Muscle layer of duodenum (tissue), 2 donors: ENCODE data around the gene CRIP3.
A peak's percentile ranks its signal among the peaks of the same experiment; 100 is the strongest.

ENCODE experiments used
- H3K27ac ChIP-seq: one replicate; pipeline ENCODE4 v1.7.0; 2013; ENCODE audit warnings: mild to moderate bottlenecking, low read length
- H3K27me3 ChIP-seq: one replicate; pipeline ENCODE4 v1.7.0; 2013; ENCODE audit warnings: low read depth, mild to moderate bottlenecking, control low read depth, low read length
- H3K36me3 ChIP-seq, 2 donors: one replicate each; pipeline ENCODE4 v1.7.0; 2013; ENCODE audit warnings: low read length in 2 of 2, control low read depth in 1 of 2, mild to moderate bottlenecking in 1 of 2; ENCODE audit not compliant: insufficient read depth in 2 of 2, control insufficient read depth in 1 of 2
- H3K4me1 ChIP-seq, 2 donors: one replicate each; pipeline ENCODE4 v1.7.0; 2013; ENCODE audit warnings: low read length in 2 of 2, mild to moderate bottlenecking in 2 of 2, control low read depth in 1 of 2, moderate library complexity in 1 of 2; ENCODE audit not compliant: insufficient read depth in 2 of 2, control insufficient read depth in 1 of 2
- H3K4me3 ChIP-seq, 2 donors: one replicate each; pipeline ENCODE4 v1.7.0; 2013; ENCODE audit warnings: low read length in 2 of 2, low read depth in 1 of 2, mild to moderate bottlenecking in 1 of 2
- H3K9me3 ChIP-seq, 2 donors: one replicate each; pipeline ENCODE4 v1.7.0; 2013; ENCODE audit warnings: low read length in 2 of 2, control low read depth in 1 of 2, mild to moderate bottlenecking in 1 of 2; ENCODE audit not compliant: control insufficient read depth in 1 of 2
- donor health status: healthy.

The CRIP3 gene

GRCh38 chr6:43331891-43332290, 23.3 kb upstream of the CRIP3 start:
- H3K4me1 ChIP-seq, result no peaks in the 10 kb centered on the region
- no peaks in the 10 kb centered on the region for H3K9me3 ChIP-seq
- no peak overlapping the region for H3K27ac ChIP-seq
- H3K36me3 ChIP-seq, result peaks cover 0 to 6% of the 10 kb centered on the region in 2 donors
- no peak overlapping the region for H3K4me3 ChIP-seq
- H3K27me3 ChIP-seq, result no peaks in the 10 kb centered on the region

GRCh38 chr6:43331470-43331869, 22.8 kb upstream of the CRIP3 start:
- Histone ChIP-seq H3K4me1 (no peaks in the 10 kb centered on the region), H3K36me3 (peaks cover 0 to 6% of the 10 kb centered on the region in 2 donors), H3K4me3 (no peak overlapping the region), H3K27me3 (no peaks in the 10 kb centered on the region), H3K27ac (no peak overlapping the region), H3K9me3 (no peaks in the 10 kb centered on the region)

- no peak overlapping the region for H3K27ac ChIP-seq
- H3K27me3 ChIP-seq, result no peaks in the 10 kb centered on the region
- no peaks in the 10 kb centered on the region for H3K36me3 ChIP-seq
- H3K4me1 ChIP-seq, result no peaks in the 10 kb centered on the region
- no peak overlapping the region for H3K4me3 ChIP-seq
- H3K9me3 ChIP-seq, result no peaks in the 10 kb centered on the region
Observed at GRCh38 chr6:43328528-43328927, 19.9 kb upstream of the CRIP3 start.

GRCh38 chr6:43325876-43326275, 17.2 kb upstream of the CRIP3 start:
- no peaks in the 10 kb centered on the region for H3K27me3 ChIP-seq
- H3K27ac ChIP-seq, result no peak overlapping the region
- H3K4me3 ChIP-seq, result no peak overlapping the region
- H3K4me1 ChIP-seq, result no peaks in the 10 kb centered on the region
- H3K36me3 ChIP-seq, result no peaks in the 10 kb centered on the region
- no peaks in the 10 kb centered on the region for H3K9me3 ChIP-seq

- Histone ChIP-seq H3K27me3 (no peaks in the 10 kb centered on the region), H3K9me3 (no peaks in the 10 kb centered on the region), H3K4me3 (no peak overlapping the region), H3K36me3 (no peaks in the 10 kb centered on the region), H3K4me1 (no peaks in the 10 kb centered on the region), H3K27ac (no peak overlapping the region)
Observed at GRCh38 chr6:43318011-43318410, 9.4 kb upstream of the CRIP3 start.

- H3K4me3 ChIP-seq, result no peak overlapping the region
- H3K9me3 ChIP-seq, result no peaks in the 10 kb centered on the region
- H3K36me3 ChIP-seq, result no peaks in the 10 kb centered on the region
- H3K27ac ChIP-seq, result no peak overlapping the region
- no peaks in the 10 kb centered on the region for H3K4me1 ChIP-seq
- no peaks in the 10 kb centered on the region for H3K27me3 ChIP-seq
Observed at GRCh38 chr6:43313813-43314212, 5.2 kb upstream of the CRIP3 start.

GRCh38 chr6:43311666-43312065, 3.0 kb upstream of the CRIP3 start:
- Histone ChIP-seq H3K4me3 (no peak overlapping the region), H3K36me3 (no peaks in the 10 kb centered on the region), H3K9me3 (no peaks in the 10 kb centered on the region), H3K4me1 (peaks cover 0 to 10% of the 10 kb centered on the region in 2 donors), H3K27me3 (no peaks in the 10 kb centered on the region), H3K27ac (no peak overlapping the region)

- H3K4me1 ChIP-seq, result peaks cover 0 to 10% of the 10 kb centered on the region in 2 donors
- H3K4me3 ChIP-seq, result no peak overlapping the region
- H3K36me3 ChIP-seq, result no peaks in the 10 kb centered on the region
- H3K9me3 ChIP-seq, result no peaks in the 10 kb centered on the region
- no peaks in the 10 kb centered on the region for H3K27me3 ChIP-seq
- no peak overlapping the region for H3K27ac ChIP-seq
Observed at GRCh38 chr6:43310624-43311023, 2.0 kb upstream of the CRIP3 start.

GRCh38 chr6:43310134-43310533, 1.5 kb upstream of the CRIP3 start:
- peaks cover 0 to 10% of the 10 kb centered on the region in 2 donors for H3K4me1 ChIP-seq
- no peak overlapping the region for H3K27ac ChIP-seq
- no peak overlapping the region for H3K4me3 ChIP-seq
- H3K27me3 ChIP-seq, result no peaks in the 10 kb centered on the region
- H3K36me3 ChIP-seq, result no peaks in the 10 kb centered on the region
- no peaks in the 10 kb centered on the region for H3K9me3 ChIP-seq

- H3K4me1 ChIP-seq, result peaks cover 0 to 10% of the 10 kb centered on the region in 2 donors
- no peaks in the 10 kb centered on the region for H3K9me3 ChIP-seq
- peak overlapping the region; percentile 45 to 56 for H3K4me3 ChIP-seq
- peaks cover 5% of the 10 kb centered on the region for H3K27me3 ChIP-seq
- no peak overlapping the region for H3K27ac ChIP-seq
- H3K36me3 ChIP-seq, result no peaks in the 10 kb centered on the region
Observed at GRCh38 chr6:43308990-43309477, 408 bp upstream of the CRIP3 start.

- H3K27ac ChIP-seq, result no peak overlapping the region
- H3K4me3 ChIP-seq, result no peak overlapping the region
- H3K4me1 ChIP-seq, result peaks cover 0 to 10% of the 10 kb centered on the region in 2 donors
- peaks cover 5% of the 10 kb centered on the region for H3K27me3 ChIP-seq
- H3K9me3 ChIP-seq, result no peaks in the 10 kb centered on the region
- H3K36me3 ChIP-seq, result no peaks in the 10 kb centered on the region
Observed at GRCh38 chr6:43307451-43308100, 1.1 kb downstream of the CRIP3 start.

- H3K9me3 ChIP-seq, result no peaks in the 10 kb centered on the region
- H3K27me3 ChIP-seq, result peaks cover 5% of the 10 kb centered on the region
- H3K4me3 ChIP-seq, result no peak overlapping the region
- peaks cover 0 to 10% of the 10 kb centered on the region in 2 donors for H3K4me1 ChIP-seq
- no peaks in the 10 kb centered on the region for H3K36me3 ChIP-seq
- no peak overlapping the region for H3K27ac ChIP-seq
Observed at GRCh38 chr6:43306086-43306485, 2.5 kb downstream of the CRIP3 start.
